NCI-H345 treated with DMSO at 0.1 percent for 48 hours (cell line): ENCODE results near the gene GIMAP2.
"Not testable (repeated sequence)": the region's sequence is repeated elsewhere in the genome, so short reads cannot be mapped to it uniquely, and the experiment has no call there.

Source experiments
- DNase-seq: peaks from one replicate; lab custom pipeline; 2025; ENCODE audit not compliant: unreplicated experiment; lab: John Stamatoyannopoulos, UW

Gene GIMAP2

GRCh38 chr7:150685219-150686029 is at the start of gene GIMAP2:
Gene GIMAP2, plus strand, starts transcription at chr7:150685706. Its CDS starts 1,354 bp downstream, at chr7:150687060.
- no peak for DNase-seq

GRCh38 chr7:150641854-150642253 is 43.7 kb upstream of the GIMAP2 start:
- DNase-seq: no peak

DNA sequence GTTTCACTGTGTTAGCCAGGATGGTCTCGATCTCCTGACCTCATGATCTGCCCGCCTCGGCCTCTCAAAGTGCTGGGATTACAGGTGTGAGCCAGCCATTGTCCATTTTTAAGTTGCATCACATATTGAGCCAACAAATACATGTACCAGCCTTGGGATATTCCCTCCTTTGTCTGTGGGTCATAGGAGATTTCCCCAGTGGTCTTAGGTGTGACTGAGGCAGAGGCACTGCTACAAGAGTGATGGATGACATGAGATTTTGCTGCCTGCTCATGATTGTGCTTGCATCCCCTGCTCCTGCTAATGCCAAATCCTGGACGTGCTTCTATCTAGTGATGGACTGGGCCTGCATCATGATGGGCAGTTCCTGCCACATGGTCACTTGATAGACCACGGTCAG is 42.6 kb upstream of the GIMAP2 start:
- no peak for DNase-seq

GRCh38 chr7:150645259-150646020 is 40.1 kb upstream of the GIMAP2 start:
- no peak for DNase-seq

DNA sequence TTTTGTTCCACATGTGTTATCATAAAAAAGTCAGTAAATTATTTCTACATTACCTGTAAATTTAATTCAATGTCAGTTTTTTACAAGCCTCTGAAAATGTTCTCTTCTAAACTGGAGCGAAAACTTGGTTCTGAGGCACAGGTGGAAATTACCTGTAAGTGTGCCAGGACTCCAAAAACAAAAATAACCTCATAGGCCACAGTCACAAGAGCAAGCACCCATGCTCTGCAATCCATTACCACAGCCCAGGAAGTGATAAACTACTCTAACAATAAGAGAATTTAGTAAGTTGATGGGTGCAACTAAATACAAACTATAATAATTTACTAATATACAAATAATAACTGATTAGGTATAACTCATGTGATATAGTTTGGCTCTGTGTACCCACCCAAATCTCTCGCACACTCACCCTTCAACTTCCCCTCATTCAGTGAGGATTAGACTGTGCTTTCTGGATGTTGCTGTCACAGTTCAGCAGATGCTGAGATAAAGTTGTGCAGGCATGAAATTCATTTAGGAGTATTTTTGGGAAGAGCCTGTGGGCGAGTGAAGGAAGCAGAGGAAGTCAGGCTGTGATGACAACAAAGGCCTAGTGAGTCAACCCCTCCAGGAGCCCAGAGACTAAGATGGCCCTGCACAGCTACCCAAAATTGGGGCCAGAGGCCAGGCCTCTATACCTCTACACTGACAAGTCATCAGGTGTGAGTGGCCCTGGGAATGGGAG is 37.0 kb upstream of the GIMAP2 start:
- DNase-seq: no peak

DNA sequence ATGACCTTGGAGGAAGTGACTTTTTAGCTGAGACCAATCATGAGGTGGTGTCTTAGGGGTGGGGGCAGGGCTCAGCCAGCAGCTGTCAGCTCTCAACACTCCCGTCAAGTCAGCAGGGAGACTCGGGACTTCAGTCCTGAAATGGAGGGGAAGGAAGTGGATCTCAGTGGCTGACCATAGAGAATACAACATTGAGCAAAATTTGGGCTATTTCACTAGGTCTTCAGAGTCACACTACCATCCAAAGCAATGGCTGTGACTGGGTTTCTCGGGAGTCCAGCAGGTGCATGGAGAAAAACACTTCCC is 36.5 kb upstream of the GIMAP2 start:
- DNase-seq: no peak

DNA sequence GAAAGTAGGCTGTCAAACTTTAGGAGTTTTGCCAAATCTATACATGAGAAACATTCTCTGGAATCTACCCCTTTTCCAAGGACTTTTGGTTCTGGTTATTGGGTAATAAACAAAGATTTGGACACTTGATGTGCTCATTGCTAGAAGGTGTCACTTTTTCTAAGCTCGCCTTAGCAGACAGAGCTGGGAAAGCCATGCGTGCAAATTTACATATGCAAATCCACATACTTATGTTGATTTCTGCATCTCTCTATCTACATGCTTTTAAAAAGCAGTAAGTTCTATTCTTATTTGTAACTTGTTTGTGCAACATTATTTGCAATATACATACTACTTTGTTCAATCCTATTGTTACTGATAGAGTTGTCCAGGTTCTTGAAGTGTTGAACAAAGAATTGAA is 30.8 kb upstream of the GIMAP2 start:
- DNase-seq: no peak

DNA sequence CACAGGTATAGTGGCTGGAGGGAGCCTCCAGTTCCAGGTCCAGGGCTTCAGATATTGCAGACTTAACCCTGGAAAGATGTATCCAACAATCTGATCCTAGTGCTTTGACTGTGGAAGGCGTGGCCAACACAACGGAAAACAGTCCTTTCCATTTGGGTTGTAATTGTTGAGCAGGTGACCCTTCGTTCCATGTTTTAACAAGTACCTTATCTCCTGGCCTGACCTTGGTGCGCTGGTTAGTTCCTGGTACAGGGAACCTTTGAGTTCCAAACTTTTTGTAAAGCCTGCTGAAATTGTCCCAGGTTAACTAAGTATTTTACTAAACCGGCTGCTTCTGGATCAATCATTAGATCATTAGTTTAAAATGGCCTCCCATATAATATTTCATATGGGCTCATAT is 29.5 kb upstream of the GIMAP2 start:
- DNase-seq: no peak

DNA sequence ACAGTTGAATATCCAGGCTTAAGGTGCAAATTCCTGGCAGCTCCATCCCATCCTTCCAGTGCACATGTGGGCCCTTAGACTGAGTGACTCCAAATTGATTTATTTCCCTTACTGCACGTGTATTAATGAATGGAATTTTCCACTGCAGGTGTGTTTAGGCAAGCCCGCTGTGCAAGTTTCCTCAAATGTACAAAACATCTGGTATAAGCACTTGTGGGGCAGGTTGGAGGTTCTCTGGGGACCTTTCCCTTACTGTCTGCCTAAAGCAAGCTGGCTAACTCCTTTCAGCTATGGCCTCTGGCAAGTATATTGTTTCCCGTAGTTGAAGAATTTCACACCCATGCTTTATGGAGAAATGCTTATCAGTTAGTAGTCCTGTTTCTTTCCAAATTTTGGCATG is 28.0 kb upstream of the GIMAP2 start:
- no peak for DNase-seq

GRCh38 chr7:150660939-150661613 is 24.4 kb upstream of the GIMAP2 start:
- DNase-seq: no peak

DNA sequence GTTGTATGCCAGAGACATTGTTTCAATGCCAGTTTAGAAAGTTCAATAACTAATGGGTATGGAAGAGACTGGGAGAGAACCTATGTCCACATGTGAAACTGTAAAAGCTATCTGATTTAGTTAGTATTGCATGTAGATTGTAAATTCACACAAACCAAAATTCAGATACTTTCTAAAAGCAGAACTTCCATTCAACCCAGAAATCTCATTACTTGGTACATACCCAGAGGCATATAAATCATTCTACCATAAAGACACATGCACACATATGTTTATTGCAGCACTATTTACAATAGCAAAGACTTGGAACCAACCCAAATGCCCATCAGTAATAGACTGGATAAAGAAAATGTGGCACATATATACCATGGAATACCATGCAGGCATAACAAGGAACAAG is 22.7 kb upstream of the GIMAP2 start:
- not testable (repeated sequence) for DNase-seq

DNA sequence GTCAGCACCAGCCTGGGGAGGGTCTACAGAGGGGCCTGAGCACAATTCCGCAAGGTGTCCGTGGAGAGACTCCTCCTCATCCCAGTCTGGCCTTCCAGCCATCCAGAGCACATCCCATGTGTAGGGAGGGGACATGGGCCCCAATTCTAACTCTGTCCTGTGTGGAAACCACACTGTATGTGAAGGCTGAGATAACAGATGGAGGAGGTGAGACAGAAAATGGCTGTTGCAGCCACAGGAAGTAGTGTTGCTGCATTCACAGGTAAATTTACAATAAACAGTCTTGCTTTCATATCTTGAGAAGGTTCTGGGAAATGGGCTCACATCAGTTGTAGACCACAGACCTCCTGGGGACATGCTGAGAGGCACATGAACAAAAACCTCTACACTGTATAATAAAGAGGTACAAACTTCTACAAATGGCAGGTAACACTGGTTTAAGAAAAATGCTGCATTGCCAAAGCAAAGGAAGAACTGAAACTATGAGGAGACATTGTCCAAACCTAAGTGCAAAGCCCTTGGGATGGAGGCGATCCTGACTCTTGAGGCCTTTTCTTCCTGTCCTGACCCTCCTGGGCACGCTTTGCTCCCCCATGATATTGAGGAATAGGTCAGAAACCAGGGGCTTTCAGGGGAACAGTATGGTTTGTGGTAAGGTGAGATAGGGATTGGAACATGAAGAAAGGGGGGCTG is 21.6 kb upstream of the GIMAP2 start:
- no peak for DNase-seq

DNA sequence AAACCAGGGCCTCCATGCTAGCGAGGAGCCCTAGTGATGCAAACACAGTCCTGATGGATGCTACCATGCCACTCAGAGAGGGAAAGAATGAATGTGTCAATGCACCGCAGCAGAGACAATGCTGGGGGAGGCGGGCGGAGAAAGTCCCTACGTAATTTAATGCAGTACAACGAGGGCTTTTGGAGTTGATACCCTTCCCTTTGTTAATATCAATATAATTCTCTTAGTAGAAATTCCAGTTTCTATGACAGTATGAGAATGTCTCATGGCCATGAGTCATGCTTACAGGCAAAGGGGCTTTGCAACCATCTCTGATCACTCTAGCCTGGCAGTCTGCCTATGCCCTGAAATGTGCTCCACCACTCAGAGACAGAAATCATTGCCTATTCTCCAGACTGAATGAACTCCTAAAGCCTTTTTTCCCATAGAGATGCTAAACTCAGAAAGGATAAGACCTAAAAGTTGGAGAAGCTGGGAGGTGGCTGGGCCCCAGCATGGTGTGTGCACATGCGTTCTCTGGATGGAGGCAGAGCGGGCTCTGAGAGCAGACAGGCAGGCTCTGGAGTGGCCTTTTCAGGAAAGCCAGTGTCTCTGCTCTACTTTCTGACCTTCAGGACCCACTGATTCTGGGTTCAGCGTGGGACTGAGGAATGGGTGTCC is 20.3 kb upstream of the GIMAP2 start:
- no peak for DNase-seq

GRCh38 chr7:150665896-150666295 is 19.6 kb upstream of the GIMAP2 start:
- no peak for DNase-seq

- DNase-seq: no peak
Measured at GRCh38 chr7:150666412-150666811, 19.1 kb upstream of the GIMAP2 start.

DNA sequence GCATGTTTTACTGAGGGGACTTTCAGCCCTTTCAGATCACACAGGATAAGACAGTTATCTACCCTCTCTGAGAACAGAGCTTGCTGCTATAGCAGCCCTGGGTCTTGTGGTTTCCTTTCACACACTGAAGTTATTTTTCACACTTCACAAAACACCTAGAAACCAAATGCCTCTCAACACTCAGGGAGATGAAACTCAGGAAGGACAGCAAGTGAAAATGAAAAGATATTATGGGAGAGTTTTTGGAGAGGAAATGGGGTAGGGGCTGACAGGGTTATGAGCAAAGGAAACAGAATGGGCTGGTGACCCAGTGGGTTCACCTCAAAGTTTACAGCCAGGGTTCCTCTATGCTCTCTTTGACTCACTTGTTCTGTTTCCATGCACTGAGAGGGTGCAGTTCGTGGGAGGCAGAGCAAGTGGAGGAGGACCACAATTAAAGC is 17.0 kb upstream of the GIMAP2 start:
- DNase-seq: no peak

- DNase-seq: no peak
Measured at GRCh38 chr7:150668977-150669376, 16.5 kb upstream of the GIMAP2 start.

- DNase-seq: not testable (repeated sequence)
Measured at GRCh38 chr7:150671798-150672585, 13.5 kb upstream of the GIMAP2 start.

DNA sequence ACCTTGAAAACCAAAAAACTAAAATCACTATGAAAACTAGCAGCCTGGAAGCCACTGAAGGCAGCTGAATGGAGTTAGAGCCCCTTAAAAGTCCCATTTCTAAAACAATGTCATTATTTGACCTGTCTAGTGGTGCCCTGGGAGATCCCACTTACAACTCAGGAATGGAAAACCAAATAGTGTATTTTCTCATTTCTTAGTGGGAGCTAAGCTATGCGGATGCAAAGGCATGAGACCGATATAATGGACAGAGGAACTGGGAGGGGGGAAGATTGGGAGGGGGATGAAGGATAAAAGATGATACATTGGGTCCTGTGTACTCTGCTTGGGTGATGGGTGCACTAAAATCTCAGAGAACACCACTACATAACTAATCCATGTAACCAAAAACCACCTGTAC is 9.8 kb upstream of the GIMAP2 start:
- DNase-seq: no peak
